Neural cell (in vitro differentiated cells): ENCODE measurements around the gene ZNF320. TPM values are rescaled to one million over a fixed set of nuclear protein-coding genes. Genes with fewer than 3 reads are reported as not detected.

ENCODE experiments used
- H2AFZ ChIP-seq: fragments of 200-600, 300-800 bp; sonication (generic), shearing (Covaris generic); 2 replicates; pipeline ENCODE4 v1.6.0; 2014; ENCODE audit warnings: low read depth, mild to moderate bottlenecking, antibody characterized with exemption, low read length, moderate library complexity
- H3F3A ChIP-seq: fragments of 200-600 bp; shearing (Covaris generic); 2 replicates; pipeline ENCODE4 v1.6.1; 2016; ENCODE audit warnings: mild to moderate bottlenecking, moderate library complexity, mixed read lengths, antibody characterized with exemption, low read length; ENCODE audit not compliant: insufficient read depth, poor library complexity, severe bottlenecking
- H3K27ac ChIP-seq: fragments of 200-600, 300-800 bp; sonication (generic), shearing (Covaris generic); 2 replicates; pipeline ENCODE4 v1.5.1; 2014; ENCODE audit warnings: mild to moderate bottlenecking, low read length, moderate library complexity
- H3K27me3 ChIP-seq: fragments of 300-800, 200-600 bp; sonication (generic), shearing (Covaris generic); 2 replicates; pipeline ENCODE4 v1.6.0; 2014; ENCODE audit warnings: mild to moderate bottlenecking, low read depth, low read length, moderate library complexity; ENCODE audit not compliant: insufficient read depth
- H3K36me3 ChIP-seq: fragments of 300-800, 200-600 bp; sonication (generic), shearing (Covaris generic); 2 replicates; pipeline ENCODE4 v1.5.1; 2014; ENCODE audit warnings: mild to moderate bottlenecking, antibody characterized with exemption, low read length, moderate library complexity; ENCODE audit not compliant: insufficient read depth
- H3K4me2 ChIP-seq: fragments of 300-800, 200-600 bp; sonication (generic), shearing (Covaris generic); 2 replicates; pipeline ENCODE4 v1.6.0; 2014; ENCODE audit warnings: mild to moderate bottlenecking, low read length
- H3K4me3 ChIP-seq: fragments of 300-800, 200-600 bp; sonication (generic), shearing (Covaris generic); 2 replicates; pipeline ENCODE4 v1.5.1; 2014; ENCODE audit warnings: mild to moderate bottlenecking, low read length, moderate library complexity
- H3K79me2 ChIP-seq: fragments of 200-600 bp; shearing (Covaris generic); replicated peaks from 2 replicates; pipeline ENCODE4 v1.6.0; 2014; ENCODE audit warnings: mild to moderate bottlenecking, low read length, moderate library complexity; ENCODE audit not compliant: insufficient read depth
- H3K9ac ChIP-seq: fragments of 300-800, 200-600 bp; sonication (generic), shearing (Covaris generic); 2 replicates; pipeline ENCODE4 v1.6.1; 2016; ENCODE audit warnings: mild to moderate bottlenecking, low read length, mixed read lengths
- H3K9me2 ChIP-seq: fragments of 200-600 bp; shearing (Covaris generic); 2 replicates; pipeline ENCODE4 v1.6.1; 2016; ENCODE audit warnings: mild to moderate bottlenecking, low read length, mixed read lengths; ENCODE audit not compliant: insufficient read depth
- H3K9me3 ChIP-seq: fragments of 200-600, 300-800 bp; sonication (generic), shearing (Covaris generic); 2 replicates; pipeline ENCODE4 v1.6.1; 2016; ENCODE audit warnings: mild to moderate bottlenecking, mixed run types, low read length, moderate library complexity, mixed read lengths
- H4K20me1 ChIP-seq: fragments of 200-600 bp; shearing (Covaris generic); 2 replicates; pipeline ENCODE4 v1.6.1; 2016; ENCODE audit warnings: mild to moderate bottlenecking, mixed run types; ENCODE audit not compliant: insufficient read depth
- CTCF ChIP-seq: fragments of 450-650 bp; IDR thresholded peaks from 2 replicates; pipeline ENCODE4 v1.5.1; 2014; ENCODE audit warnings: antibody characterized with exemption, mild to moderate bottlenecking, moderate library complexity; ENCODE audit not compliant: poor library complexity, severe bottlenecking
- EP300 ChIP-seq: fragments of 450-650 bp; conservative IDR thresholded peaks from 2 replicates; pipeline ENCODE4 v1.6.1; 2014; ENCODE audit warnings: antibody characterized with exemption, mild to moderate bottlenecking, moderate library complexity; ENCODE audit not compliant: poor library complexity, severe bottlenecking
- EZH2 ChIP-seq: fragments of 200-600, 300-800 bp; shearing (Covaris generic), sonication (generic); IDR thresholded peaks from 2 replicates; pipeline ENCODE4 v1.6.1; 2014; ENCODE audit warnings: antibody characterized with exemption, low read length, borderline replicate concordance, mild to moderate bottlenecking; ENCODE audit not compliant: insufficient read depth, poor library complexity, severe bottlenecking
- MXI1 ChIP-seq: fragments of 450-650 bp; conservative IDR thresholded peaks from 2 replicates; pipeline ENCODE4 v1.6.1; 2014; ENCODE audit warnings: antibody characterized with exemption, mild to moderate bottlenecking; ENCODE audit not compliant: poor library complexity, severe bottlenecking
- POLR2AphosphoS5 ChIP-seq: IDR thresholded peaks from 2 replicates; pipeline ENCODE4 v1.6.1; 2012
- RAD21 ChIP-seq: fragments of 450-650 bp; conservative IDR thresholded peaks from 2 replicates; pipeline ENCODE4 v1.6.1; 2014; ENCODE audit warnings: antibody characterized with exemption, mild to moderate bottlenecking, moderate library complexity
- REST ChIP-seq: IDR thresholded peaks from 2 replicates; pipeline ENCODE4 v1.6.1; 2012; ENCODE audit warnings: borderline replicate concordance
- SMC3 ChIP-seq: fragments of 450-650 bp; conservative IDR thresholded peaks from 2 replicates; pipeline ENCODE4 v1.6.1; 2014; ENCODE audit warnings: antibody characterized with exemption, mild to moderate bottlenecking, moderate library complexity; ENCODE audit not compliant: poor library complexity
- TAF1 ChIP-seq: IDR thresholded peaks from 2 replicates; pipeline ENCODE4 v1.6.1; 2012; ENCODE audit warnings: low read depth
- polyA minus RNA-seq: library from RNA; depleted of rRNA, polyadenylated mRNA; stranded (reverse); fragments of >200 nt; gene quantifications from 2 replicates; pipeline ENCODE4 v1.2.3, GENCODE V29; 2014
- polyA plus RNA-seq: library from polyadenylated mRNA; depleted of rRNA; stranded (reverse); fragments of >200 nt; gene quantifications from 2 replicates; pipeline ENCODE4 v1.2.3, GENCODE V29; 2014

Gene ZNF320
- polyA plus RNA-seq: 35.7 and 53.5 TPM in 2 replicates
- polyA minus RNA-seq: 39.9 and 47.2 TPM in 2 replicates

- Histone ChIP-seq H3K27ac (peak within 1 kb of the TSS; percentile 76), H4K20me1 (no peaks in the 10 kb centered on the region), H3K4me3 (peak within 1 kb of the TSS; percentile 95), H3K9ac (peak within 1 kb of the TSS; percentile 74), H3K4me2 (peak within 1 kb of the TSS; percentile 65), H3K9me3 (no peaks in the 10 kb centered on the region), H3K27me3 (no peaks in the 10 kb centered on the region), H3K79me2 (peaks cover 6% of the 10 kb centered on the region), H3F3A (no peaks in the 10 kb centered on the region), H2AFZ (peak within 1 kb of the TSS; percentile 98), H3K36me3 (no peaks in the 10 kb centered on the region), H3K9me2 (no peaks in the 10 kb centered on the region)
- TF ChIP-seq RAD21 (no peak), REST (peak; percentile 49), TAF1 (no peak), CTCF (no peak), EZH2 (no peak), SMC3 (peak; percentile 35), MXI1 (peak; percentile 85), POLR2AphosphoS5 (peak; percentile 84), EP300 (peak; percentile 16)
Measured at GRCh38 chr19:52897138-52897935, at the start of gene ZNF320. Gene ZNF320 (minus strand): TSS chr19:52897635. CDS start chr19:52890255, 7,380 bp downstream.

- H4K20me1 ChIP-seq: no peaks in the 10 kb centered on the region
- H3K9me3 ChIP-seq: no peaks in the 10 kb centered on the region
- no peak overlapping the region for H2AFZ ChIP-seq
- no peak overlapping the region for H3K4me3 ChIP-seq
- no peak overlapping the region for H3K27ac ChIP-seq
- TF ChIP-seq MXI1: no peak
- no peak for TF ChIP-seq RAD21
- no peak for TF ChIP-seq TAF1
- no peak for TF ChIP-seq REST
- H3K9ac ChIP-seq: no peak overlapping the region
- H3K79me2 ChIP-seq: no peaks in the 10 kb centered on the region
- no peak overlapping the region for H3K4me2 ChIP-seq
- H3F3A ChIP-seq: no peaks in the 10 kb centered on the region
- H3K27me3 ChIP-seq: no peaks in the 10 kb centered on the region
- no peaks in the 10 kb centered on the region for H3K36me3 ChIP-seq
- H3K9me2 ChIP-seq: no peaks in the 10 kb centered on the region
Measured at GRCh38 chr19:52946322-52947310, 49.2 kb upstream of the ZNF320 start.
